K562 (cell line): ENCODE measurements around the gene SELENOM. TPM values are rescaled to one million over a fixed set of nuclear protein-coding genes. Genes with fewer than 3 reads are reported as not detected.

ENCODE experiments used
- ATAC-seq: fragments of 200-7000 bp; cut with Tn5 transposase; 3 replicates; pipeline ENCODE4 v1.9.1; 2020; ENCODE audit warnings: moderate library complexity
- BruUV-seq: library from RNA; stranded (reverse); fragments of 400-500 nt; replicated peaks from 2 replicates; lab custom pipeline; 2021; lab: Mats Ljungman, UMichigan
- CTCF ChIA-PET: fragments of 300-600 bp; formaldehyde crosslinking; extraction: SDS; loops from one replicate; lab custom pipeline; 2021; ENCODE audit warnings: low intra/inter-chr PET ratio; lab: Yijun Ruan, JAX
- POLR2A ChIA-PET: fragments of 300-600, 350-650 bp; sonication (Branson Sonifier 250); formaldehyde crosslinking; extraction: SDS; loops from one replicate; lab custom pipeline; 2021; ENCODE audit warnings: antibody characterized with exemption, inconsistent platforms; lab: Yijun Ruan, JAX
- DNase-seq, 4 experiments: peaks; one replicate each; pipeline versions ENCODE4 v3.0.0 to v3.0.0-alpha.2; 2011 to 2018; ENCODE audit warnings: low spot score in 3 of 4, mixed read lengths in 3 of 4; ENCODE audit errors: extremely low read depth in 1 of 4
- FAIRE-seq: peaks from 2 replicates; lab custom pipeline; 2011; peaks lifted over from hg19 to GRCh38; lab: Jason Lieb, UNC
- H2AFZ ChIP-seq: 2 replicates; pipeline ENCODE4 v1.6.0; 2011; ENCODE audit warnings: low read depth, low read length, control low read depth, inconsistent platforms
- H3K27ac ChIP-seq: fragments of 200-600 bp; 3 replicates; pipeline ENCODE4 v1.8.0; 2011; ENCODE audit warnings: low read depth, mild to moderate bottlenecking, control low read depth, inconsistent platforms, low read length, moderate library complexity, mixed read lengths; ENCODE audit errors: extremely low read depth
- H3K27me3 ChIP-seq, 2 experiments: fragments of 300-600 bp in 1 of 2; 2 replicates in 1 of 2; 3 replicates in 1 of 2; pipeline versions ENCODE4 v1.6.0 to v1.8.0; 2011; ENCODE audit warnings: inconsistent platforms in 2 of 2, low read length in 2 of 2, mild to moderate bottlenecking in 1 of 2, mixed read lengths in 1 of 2, moderate library complexity in 1 of 2; ENCODE audit not compliant: control insufficient read depth in 2 of 2, insufficient read depth in 2 of 2
- H3K36me3 ChIP-seq: fragments of 300-600 bp; 3 replicates; pipeline ENCODE4 v1.8.0; 2011; ENCODE audit warnings: mild to moderate bottlenecking, low read length, inconsistent platforms; ENCODE audit not compliant: control insufficient read depth, insufficient read depth
- H3K4me1 ChIP-seq, 2 experiments: fragments of 200-600 bp in 1 of 2; replicated peaks in 1 of 2; 2 replicates in 1 of 2; 3 replicates in 1 of 2; pipeline versions ENCODE4 v1.5.1 to v1.8.0; 2011; ENCODE audit warnings: inconsistent platforms in 2 of 2, low read length in 2 of 2, mild to moderate bottlenecking in 1 of 2, mixed read lengths in 1 of 2, moderate library complexity in 1 of 2; ENCODE audit not compliant: control insufficient read depth in 2 of 2, insufficient read depth in 2 of 2
- H3K4me2 ChIP-seq: 2 replicates; pipeline ENCODE4 v1.6.1; 2011; ENCODE audit warnings: low read length, control low read depth, inconsistent platforms, mixed read lengths; ENCODE audit not compliant: insufficient read depth
- H3K4me3 ChIP-seq: fragments of 200-600 bp; sonication (generic), shearing (Covaris generic); 2 replicates; pipeline ENCODE4 v1.5.1; 2016; ENCODE audit warnings: control low read depth, inconsistent platforms
- H3K79me2 ChIP-seq: fragments of 200-600 bp; 3 replicates; pipeline ENCODE4 v1.8.0; 2011; ENCODE audit warnings: low read length, inconsistent platforms; ENCODE audit not compliant: control insufficient read depth, insufficient read depth
- H3K9ac ChIP-seq, 2 experiments: 2 replicates each; pipeline versions ENCODE4 v1.6.0 to v1.6.1; 2011; ENCODE audit warnings: low read depth in 2 of 2, low read length in 2 of 2, control low read depth in 1 of 2, inconsistent platforms in 1 of 2, mild to moderate bottlenecking in 1 of 2, mixed read lengths in 1 of 2; ENCODE audit not compliant: insufficient read depth in 1 of 2
- H3K9me1 ChIP-seq: one replicate; pipeline ENCODE4 v1.6.0; 2011; ENCODE audit warnings: inconsistent platforms, mild to moderate bottlenecking, low read length, moderate library complexity; ENCODE audit not compliant: control insufficient read depth, insufficient read depth
- H3K9me3 ChIP-seq: replicated peaks from 2 replicates; pipeline ENCODE4 v1.5.1; 2011; ENCODE audit warnings: low read depth, low read length, inconsistent platforms; ENCODE audit not compliant: control insufficient read depth, insufficient read depth
- H4K20me1 ChIP-seq: replicated peaks from 2 replicates; pipeline ENCODE4 v1.6.1; 2011; ENCODE audit warnings: low read length, inconsistent platforms, mixed read lengths; ENCODE audit not compliant: control insufficient read depth, insufficient read depth
- CHD7 ChIP-seq: fragments of 200-600 bp; sonication (generic); IDR thresholded peaks from one replicate; pipeline ENCODE4 v1.6.1; 2012; ENCODE audit warnings: mild to moderate bottlenecking, low read depth, low read length, inconsistent platforms
- DMBX1 ChIP-seq: fragments of 250-450 bp; sonication (Bioruptor Pico); IDR thresholded peaks from 2 replicates; pipeline ENCODE4 v1.8.0; 2022; ENCODE audit warnings: inconsistent platforms, mild to moderate bottlenecking, moderate library complexity, borderline replicate concordance
- GTF3C2 ChIP-seq: IDR thresholded peaks from 3 replicates; pipeline ENCODE4 v1.6.1; 2011; ENCODE audit warnings: borderline replicate concordance, mild to moderate bottlenecking, moderate library complexity; ENCODE audit not compliant: insufficient read length; ENCODE audit errors: extremely low read depth
- PHF20 ChIP-seq: fragments of 450-650 bp; IDR thresholded peaks from 2 replicates; pipeline ENCODE4 v1.6.1; 2018; ENCODE audit not compliant: partially characterized antibody
- ZNF655 ChIP-seq: fragments of 250-450 bp; sonication (Bioruptor Pico); IDR thresholded peaks from 2 replicates; pipeline ENCODE4 v1.5.0; 2021
- ZNF79 ChIP-seq: fragments of 250-450 bp; sonication (Bioruptor Pico); IDR thresholded peaks from 2 replicates; pipeline ENCODE4 v1.4.0; 2020; ENCODE audit warnings: low read depth, mild to moderate bottlenecking, moderate library complexity
- WGBS: fragments of 100-300 bp; shearing (Covaris generic); methylation state at CpG from one replicate; pipeline ENCODE4 v1.1.6; 2016; ENCODE audit warnings: low coverage, mixed read lengths; ENCODE audit not compliant: insufficient coverage; ENCODE audit errors: missing lambda C conversion rate; 5-methylcytosine and 5-hydroxymethylcytosine counted together
- in situ Hi-C: fragments of 300-500 bp; cut with MboI; formaldehyde crosslinking; loops from 4 replicates; pipeline ENCODE4 v1.15.0; 2018; ENCODE audit warnings: inconsistent platforms, mixed read lengths
- intact Hi-C: fragments of 100-400 bp; cut with micrococcal nuclease; formaldehyde crosslinking; loops from 2 replicates; pipeline ENCODE4 v1.14.2; 2022
- polyA plus RNA-seq, 8 experiments: library from polyadenylated mRNA; depleted of rRNA in 4 of 8; stranded (reverse) in 5 of 8; unstranded in 3 of 8; fragments of >200 nt; fragmentation: Nextera tagmentation in 2 of 8; fragmentation: Illumina TruSeq in 1 of 8; extraction: Ambion mirVana in 2 of 8; extraction: Trizol in 1 of 8; gene quantifications; 2 replicates each; pipeline versions ENCODE4 v1.2.1 to v1.2.3, GENCODE V29; 2011 to 2014; ENCODE audit warnings: inconsistent platforms in 1 of 8, missing spikeins in 1 of 8
- total RNA-seq, 7 experiments: library from RNA; depleted of rRNA in 6 of 7; stranded (reverse); fragments of >200 nt in 6 of 7; fragmentation: Illumina TruSeq in 2 of 7; extraction: Trizol in 2 of 7; gene quantifications; 2 replicates each; pipeline versions ENCODE4 v1.2.1 to v1.2.3, GENCODE V29; 2011 to 2021; ENCODE audit warnings: low replicate concordance in 1 of 7

The SELENOM gene
- total and polyA plus RNA-seq, 9 of the 15 experiments (the other 6 are each of a cell fraction or from before 2014, with no cell fraction given), result 1.2 to 10.6 (median 3.7) TPM

GRCh38 chr22:31099386-31099785, 8.0 kb downstream of the SELENOM start:
- 90% methylated on average over 4 of the region's 6 CpGs for WGBS
- FAIRE-seq, result no peak
- Histone ChIP-seq H3K4me2 (no peak overlapping the region), H3K9ac (peak overlapping the region in 1 of 2 experiments; percentile 19; a peak in 1 of 4 replicates), H3K9me1 (peaks cover 5% of the 10 kb centered on the region), H2AFZ (no peak overlapping the region), H4K20me1 (no peaks in the 10 kb centered on the region), H3K27ac (no peak overlapping the region), H3K27me3 (no peaks in the 10 kb centered on the region), H3K4me3 (no peak overlapping the region), H3K79me2 (no peaks in the 10 kb centered on the region), H3K36me3 (peaks cover 27% of the 10 kb centered on the region; the same call in 2 of the 3 replicates), H3K4me1 (peaks cover 10 to 13% of the 10 kb centered on the region in 2 experiments; a peak in 4 of 5 replicates), H3K9me3 (no peaks in the 10 kb centered on the region)
- ChIA-PET POLR2A (interaction anchor here (1.4 kb wide), 1 partner anchor 8 kb away, joined by 4 read pairs; the partner anchor contains the start of gene SELENOM), CTCF (no interaction called here)
- no peak for DNase-seq
- intact Hi-C loops (no loop called here), in situ Hi-C loops (no loop called here)
- ATAC-seq, result no peak
- BruUV-seq, result no TSS peak
- TF ChIP-seq GTF3C2 (no peak), ZNF79 (CRISPR knock-in tag) (no peak), DMBX1 (CRISPR knock-in tag) (no peak), CHD7 (no peak), ZNF655 (CRISPR knock-in tag) (no peak), PHF20 (no peak)
